Measurements from ENCODE around the gene BCL7A.

BCL7A gene

GRCh38 chr12:121981456-121981855 lies 40.2 kb upstream of the BCL7A start:
- no peaks in the 10 kb centered on the region for H3K79me2 ChIP-seq (ENCODE audit: control insufficient read depth, low read length)
- no peaks in the 10 kb centered on the region for H4K20me1 ChIP-seq (ENCODE audit: control insufficient read depth, insufficient read depth, low read depth, low read length)
- H3K4me3 ChIP-seq (ENCODE audit: low read length): peak overlapping the region; percentile 63
- H3K4me2 ChIP-seq (ENCODE audit: low read length): peak overlapping the region; percentile 76
- peaks cover 14% of the 10 kb centered on the region for H3K36me3 ChIP-seq (ENCODE audit: control insufficient read depth, low read length)
- H3F3A ChIP-seq (ENCODE audit: control insufficient read depth, insufficient read depth): peaks cover 66% of the 10 kb centered on the region
- TF ChIP-seq EZH2phosphoT487 (IDR thresholded peaks at IDR 0.05; ENCODE audit: borderline replicate concordance, low read length) (no peak), CTCF (IDR thresholded peaks at IDR 0.05; ENCODE audit: low read depth, low read length, poor library complexity, severe bottlenecking) (no peak)
- H3K4me1 ChIP-seq (ENCODE audit: control insufficient read depth, low read length): peaks cover 80% of the 10 kb centered on the region
- H3K9me3 ChIP-seq (ENCODE audit: control insufficient read depth, insufficient read depth, low read length): no peaks in the 10 kb centered on the region
- H3K27ac ChIP-seq (ENCODE audit: low read depth, low read length): peak overlapping the region; percentile 96
- H3K27me3 ChIP-seq (ENCODE audit: control insufficient read depth, low read length): no peaks in the 10 kb centered on the region
- no peaks in the 10 kb centered on the region for H3K9me2 ChIP-seq (replicated peaks; ENCODE audit: control insufficient read depth, low read length)

GRCh38 chr12:121982950-121983349 lies 38.7 kb upstream of the BCL7A start:
- Histone ChIP-seq H3K27ac (ENCODE audit: low read depth, low read length) (peak overlapping the region; percentile 96), H3F3A (ENCODE audit: control insufficient read depth, insufficient read depth) (peaks cover 66% of the 10 kb centered on the region), H3K9me3 (ENCODE audit: control insufficient read depth, insufficient read depth, low read length) (no peaks in the 10 kb centered on the region), H3K9me2 (replicated peaks; ENCODE audit: control insufficient read depth, low read length) (no peaks in the 10 kb centered on the region), H4K20me1 (ENCODE audit: control insufficient read depth, insufficient read depth, low read depth, low read length) (no peaks in the 10 kb centered on the region), H3K79me2 (ENCODE audit: control insufficient read depth, low read length) (peaks cover 5% of the 10 kb centered on the region), H3K4me2 (ENCODE audit: low read length) (peak overlapping the region; percentile 76), H3K4me3 (ENCODE audit: low read length) (peak overlapping the region; percentile 63), H3K27me3 (ENCODE audit: control insufficient read depth, low read length) (no peaks in the 10 kb centered on the region), H3K4me1 (ENCODE audit: control insufficient read depth, low read length) (peaks cover 88% of the 10 kb centered on the region), H3K36me3 (ENCODE audit: control insufficient read depth, low read length) (peaks cover 14% of the 10 kb centered on the region)
- TF ChIP-seq CTCF (IDR thresholded peaks at IDR 0.05; ENCODE audit: low read depth, low read length, poor library complexity, severe bottlenecking) (no peak), EZH2phosphoT487 (IDR thresholded peaks at IDR 0.05; ENCODE audit: borderline replicate concordance, low read length) (no peak)

- H3K27me3 ChIP-seq (ENCODE audit: control insufficient read depth, low read length): no peaks in the 10 kb centered on the region
- H3K9me2 ChIP-seq (replicated peaks; ENCODE audit: control insufficient read depth, low read length): no peaks in the 10 kb centered on the region
- peaks cover 14% of the 10 kb centered on the region for H3K36me3 ChIP-seq (ENCODE audit: control insufficient read depth, low read length)
- no peaks in the 10 kb centered on the region for H4K20me1 ChIP-seq (ENCODE audit: control insufficient read depth, insufficient read depth, low read depth, low read length)
- peak overlapping the region; percentile 96 for H3K27ac ChIP-seq (ENCODE audit: low read depth, low read length)
- H3K9me3 ChIP-seq (ENCODE audit: control insufficient read depth, insufficient read depth, low read length): no peaks in the 10 kb centered on the region
- peaks cover 85% of the 10 kb centered on the region for H3K4me1 ChIP-seq (ENCODE audit: control insufficient read depth, low read length)
- H3K4me2 ChIP-seq (ENCODE audit: low read length): peak overlapping the region; percentile 76
- H3K4me3 ChIP-seq (ENCODE audit: low read length): peak overlapping the region; percentile 63
- H3F3A ChIP-seq (ENCODE audit: control insufficient read depth, insufficient read depth): peaks cover 64% of the 10 kb centered on the region
- TF ChIP-seq EZH2phosphoT487 (IDR thresholded peaks at IDR 0.05; ENCODE audit: borderline replicate concordance, low read length) (no peak), CTCF (IDR thresholded peaks at IDR 0.05; ENCODE audit: low read depth, low read length, poor library complexity, severe bottlenecking) (no peak)
- peaks cover 5% of the 10 kb centered on the region for H3K79me2 ChIP-seq (ENCODE audit: control insufficient read depth, low read length)
Measured at GRCh38 chr12:121983536-121984210, 38.0 kb upstream of the BCL7A start.
